Central memory CD8-positive, alpha-beta T cell (primary cell): Measurements from ENCODE around the gene CEACAM3.
A peak's percentile ranks its signal among the peaks of the same experiment; 100 is the strongest.
"Not testable (repeated sequence)": the region's sequence is repeated elsewhere in the genome, so short reads cannot be mapped to it uniquely, and the experiment has no call there.

ENCODE experiments used
- ATAC-seq: fragments of 150-1000 bp; cut with Tn5 transposase; replicated peaks from 2 replicates; pipeline ENCODE4 v1.10.0; 2022; ENCODE audit warnings: mild to moderate bottlenecking, moderate FRiP score, moderate number of reproducible peaks; ENCODE audit not compliant: poor library complexity, severe bottlenecking; ENCODE audit errors: extremely low read depth
- DNase-seq, 2 donors: peaks; one replicate each; pipeline ENCODE4 v3.0.0; 2021; ENCODE audit warnings: low spot score in 2 of 2
- H3K27ac Mint-ChIP-seq: one replicate; pipeline ENCODE4 v1.8.0; 2022; ENCODE audit warnings: low read depth, mild to moderate bottlenecking, moderate library complexity, mixed read lengths
- H3K27me3 Mint-ChIP-seq: one replicate; pipeline ENCODE4 v1.8.0; 2022; ENCODE audit warnings: mixed read lengths
- H3K36me3 Mint-ChIP-seq: one replicate; pipeline ENCODE4 v1.8.0; 2022; ENCODE audit warnings: mild to moderate bottlenecking, moderate library complexity, mixed read lengths; ENCODE audit not compliant: insufficient read depth
- H3K4me1 Mint-ChIP-seq: one replicate; pipeline ENCODE4 v1.8.0; 2022; ENCODE audit warnings: mixed read lengths
- H3K4me3 Mint-ChIP-seq: one replicate; pipeline ENCODE4 v1.8.0; 2022; ENCODE audit warnings: mild to moderate bottlenecking, moderate library complexity, mixed read lengths
- H3K9me3 Mint-ChIP-seq: one replicate; pipeline ENCODE4 v1.8.0; 2022; ENCODE audit warnings: mixed read lengths

CEACAM3 gene

GRCh38 chr19:41774515-41774980 is 21.8 kb upstream of the CEACAM3 start:
- Mint-ChIP-seq H3K4me3 (no peak overlapping the region), H3K27ac (no peak overlapping the region)
- peak; percentile 73 for ATAC-seq

GRCh38 chr19:41776700-41777099 is 19.7 kb upstream of the CEACAM3 start:
- Mint-ChIP-seq H3K9me3 (no peaks in the 10 kb centered on the region), H3K4me1 (peaks cover 20% of the 10 kb centered on the region), H3K36me3 (no peaks in the 10 kb centered on the region), H3K4me3 (no peak overlapping the region), H3K27ac (no peak overlapping the region), H3K27me3 (peaks cover 90% of the 10 kb centered on the region)
- DNase-seq (no peak), ATAC-seq (no peak)

More at GRCh38 chr19:41774515-41774980, 21.8 kb upstream of the CEACAM3 start:
- Mint-ChIP-seq H3K27me3 (peaks cover 85% of the 10 kb centered on the region), H3K9me3 (no peaks in the 10 kb centered on the region), H3K36me3 (no peaks in the 10 kb centered on the region), H3K4me1 (peaks cover 20% of the 10 kb centered on the region)
- no peak for DNase-seq

- ATAC-seq (no peak), DNase-seq (no peak)
- H3K4me1 Mint-ChIP-seq, result peaks cover 17% of the 10 kb centered on the region
- H3K9me3 Mint-ChIP-seq, result no peaks in the 10 kb centered on the region
- H3K36me3 Mint-ChIP-seq, result peaks cover 6% of the 10 kb centered on the region
- H3K27ac Mint-ChIP-seq, result no peak overlapping the region
- peaks cover 59% of the 10 kb centered on the region for H3K27me3 Mint-ChIP-seq
- H3K4me3 Mint-ChIP-seq, result no peak overlapping the region
Observed at GRCh38 chr19:41783612-41784011, 12.8 kb upstream of the CEACAM3 start.

- DNase-seq (no peak), ATAC-seq (no peak)
- Mint-ChIP-seq H3K27ac (no peak overlapping the region), H3K9me3 (no peaks in the 10 kb centered on the region), H3K27me3 (peaks cover 65% of the 10 kb centered on the region), H3K36me3 (peaks cover 6% of the 10 kb centered on the region), H3K4me3 (no peak overlapping the region), H3K4me1 (peaks cover 17% of the 10 kb centered on the region)
Observed at GRCh38 chr19:41784312-41784711, 12.1 kb upstream of the CEACAM3 start.

GRCh38 chr19:41784743-41785142 is 11.6 kb upstream of the CEACAM3 start:
- peak overlapping the region; percentile 10 for H3K4me3 Mint-ChIP-seq

GRCh38 chr19:41785653-41786052 is 10.7 kb upstream of the CEACAM3 start:
- peak; percentile 82 for ATAC-seq
- peak; percentile 53 to 54 for DNase-seq
- Mint-ChIP-seq H3K4me3 (no peak overlapping the region), H3K36me3 (peaks cover 6% of the 10 kb centered on the region), H3K4me1 (peaks cover 17% of the 10 kb centered on the region), H3K9me3 (no peaks in the 10 kb centered on the region), H3K27me3 (peaks cover 59% of the 10 kb centered on the region), H3K27ac (no peak overlapping the region)

More at GRCh38 chr19:41784743-41785142, 11.6 kb upstream of the CEACAM3 start:
- Mint-ChIP-seq H3K27me3 (peaks cover 65% of the 10 kb centered on the region), H3K36me3 (peaks cover 6% of the 10 kb centered on the region), H3K27ac (no peak overlapping the region), H3K9me3 (no peaks in the 10 kb centered on the region), H3K4me1 (peaks cover 17% of the 10 kb centered on the region)
- no peak for DNase-seq
- peak; percentile 46 for ATAC-seq

GRCh38 chr19:41787055-41787454 is 9.3 kb upstream of the CEACAM3 start:
- peaks cover 17% of the 10 kb centered on the region for H3K4me1 Mint-ChIP-seq
- DNase-seq, result no peak
- H3K4me3 Mint-ChIP-seq, result no peak overlapping the region
- ATAC-seq, result no peak
- no peak overlapping the region for H3K27ac Mint-ChIP-seq
- H3K27me3 Mint-ChIP-seq, result peaks cover 56% of the 10 kb centered on the region
- H3K9me3 Mint-ChIP-seq, result no peaks in the 10 kb centered on the region
- peaks cover 6% of the 10 kb centered on the region for H3K36me3 Mint-ChIP-seq

- ATAC-seq, H3K27ac Mint-ChIP-seq, H3K4me3 Mint-ChIP-seq, DNase-seq, H3K36me3 Mint-ChIP-seq, H3K9me3 Mint-ChIP-seq: not testable (repeated sequence)
- peaks cover 66% of the 10 kb centered on the region for H3K27me3 Mint-ChIP-seq
- peaks cover 17% of the 10 kb centered on the region for H3K4me1 Mint-ChIP-seq
Observed at GRCh38 chr19:41788518-41788917, 7.9 kb upstream of the CEACAM3 start.

- peaks cover 68% of the 10 kb centered on the region for H3K27me3 Mint-ChIP-seq
- DNase-seq, H3K36me3 Mint-ChIP-seq, H3K27ac Mint-ChIP-seq, H3K9me3 Mint-ChIP-seq, ATAC-seq, H3K4me3 Mint-ChIP-seq: not testable (repeated sequence)
- H3K4me1 Mint-ChIP-seq, result peaks cover 17% of the 10 kb centered on the region
Observed at GRCh38 chr19:41789053-41789452, 7.3 kb upstream of the CEACAM3 start.

- Mint-ChIP-seq H3K4me1 (peaks cover 7% of the 10 kb centered on the region), H3K9me3 (no peaks in the 10 kb centered on the region)
- DNase-seq, result no peak
Observed at GRCh38 chr19:41792513-41793413, 3.6 kb upstream of the CEACAM3 start.

GRCh38 chr19:41793414-41793727 is 3.0 kb upstream of the CEACAM3 start:
- H3K4me1 Mint-ChIP-seq, result peaks cover 7% of the 10 kb centered on the region
- no peaks in the 10 kb centered on the region for H3K9me3 Mint-ChIP-seq
- H3K27ac Mint-ChIP-seq, result no peak overlapping the region
- DNase-seq (no peak), ATAC-seq (no peak)
- H3K27me3 Mint-ChIP-seq, result peaks cover 75% of the 10 kb centered on the region
- H3K36me3 Mint-ChIP-seq, result peaks cover 4% of the 10 kb centered on the region
- no peak overlapping the region for H3K4me3 Mint-ChIP-seq

More at GRCh38 chr19:41792513-41793413, 3.6 kb upstream of the CEACAM3 start:
- H3K36me3 Mint-ChIP-seq, result peaks cover 4% of the 10 kb centered on the region
- peaks cover 77% of the 10 kb centered on the region for H3K27me3 Mint-ChIP-seq
- no peak overlapping the region for H3K4me3 Mint-ChIP-seq
- H3K27ac Mint-ChIP-seq, result no peak overlapping the region
- ATAC-seq, result no peak

GRCh38 chr19:41795031-41795461 is 1.3 kb upstream of the CEACAM3 start:
- no peak overlapping the region for H3K27ac Mint-ChIP-seq
- peaks cover 7% of the 10 kb centered on the region for H3K4me1 Mint-ChIP-seq
- H3K36me3 Mint-ChIP-seq, result peaks cover 4% of the 10 kb centered on the region
- ATAC-seq (peak; percentile 90), DNase-seq (peak; percentile 32 to 47)
- peaks cover 69% of the 10 kb centered on the region for H3K27me3 Mint-ChIP-seq
- H3K9me3 Mint-ChIP-seq, result no peaks in the 10 kb centered on the region
- no peak overlapping the region for H3K4me3 Mint-ChIP-seq

- peaks cover 7% of the 10 kb centered on the region for H3K4me1 Mint-ChIP-seq
- no peaks in the 10 kb centered on the region for H3K9me3 Mint-ChIP-seq
- no peak for ATAC-seq
- H3K27ac Mint-ChIP-seq, result no peak overlapping the region
- no peak for DNase-seq
- no peak overlapping the region for H3K4me3 Mint-ChIP-seq
- H3K36me3 Mint-ChIP-seq, result peaks cover 5% of the 10 kb centered on the region
- H3K27me3 Mint-ChIP-seq, result peaks cover 74% of the 10 kb centered on the region
Observed at GRCh38 chr19:41796901-41797300, 514 bp downstream of the CEACAM3 start.
